GM20000 (cell line): ENCODE measurements around the gene MAG.

ENCODE experiments used
- DNase-seq: peaks from one replicate; pipeline ENCODE4 v3.0.0; 2012; ENCODE audit warnings: low spot score
- TF ChIP-seq, protein P1 (sequence below): IDR thresholded peaks from 2 replicates; pipeline ENCODE4 v1.5.1; 2012; ENCODE audit warnings: mild to moderate bottlenecking, control low read depth; ENCODE audit errors: extremely low read depth, missing control alignments

The MAG gene

DNA sequence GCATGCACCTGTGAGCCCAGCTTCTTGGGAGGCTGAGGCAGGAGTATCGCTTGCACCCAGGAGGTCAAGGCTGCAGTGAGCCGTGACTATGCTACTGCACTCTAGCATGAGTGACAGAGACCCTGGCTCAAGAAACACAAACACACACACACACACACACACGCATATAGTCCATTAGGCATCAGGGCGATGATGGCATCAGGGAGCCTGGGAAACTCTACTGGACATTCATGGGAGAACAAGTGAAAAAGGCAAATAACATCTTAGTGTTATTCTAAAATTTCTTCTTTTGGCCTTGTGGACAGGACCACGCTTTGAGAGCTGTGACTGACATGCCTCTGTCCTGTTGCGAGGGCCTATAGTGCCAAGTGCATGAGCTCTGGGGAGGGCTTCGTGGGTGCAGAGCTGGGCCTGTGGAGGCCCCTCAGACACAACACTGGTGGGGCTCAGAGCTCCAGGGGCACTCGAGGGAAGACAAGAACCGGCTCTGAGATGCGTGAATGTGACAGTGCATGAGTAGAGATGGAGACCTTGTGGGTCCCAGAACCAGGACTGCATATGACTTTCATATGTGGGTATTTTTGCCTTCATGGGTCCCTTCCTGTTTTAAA lies 31.2 kb upstream of the MAG start:
- peak; percentile 1 for DNase-seq
- TF ChIP-seq, protein P1, sequence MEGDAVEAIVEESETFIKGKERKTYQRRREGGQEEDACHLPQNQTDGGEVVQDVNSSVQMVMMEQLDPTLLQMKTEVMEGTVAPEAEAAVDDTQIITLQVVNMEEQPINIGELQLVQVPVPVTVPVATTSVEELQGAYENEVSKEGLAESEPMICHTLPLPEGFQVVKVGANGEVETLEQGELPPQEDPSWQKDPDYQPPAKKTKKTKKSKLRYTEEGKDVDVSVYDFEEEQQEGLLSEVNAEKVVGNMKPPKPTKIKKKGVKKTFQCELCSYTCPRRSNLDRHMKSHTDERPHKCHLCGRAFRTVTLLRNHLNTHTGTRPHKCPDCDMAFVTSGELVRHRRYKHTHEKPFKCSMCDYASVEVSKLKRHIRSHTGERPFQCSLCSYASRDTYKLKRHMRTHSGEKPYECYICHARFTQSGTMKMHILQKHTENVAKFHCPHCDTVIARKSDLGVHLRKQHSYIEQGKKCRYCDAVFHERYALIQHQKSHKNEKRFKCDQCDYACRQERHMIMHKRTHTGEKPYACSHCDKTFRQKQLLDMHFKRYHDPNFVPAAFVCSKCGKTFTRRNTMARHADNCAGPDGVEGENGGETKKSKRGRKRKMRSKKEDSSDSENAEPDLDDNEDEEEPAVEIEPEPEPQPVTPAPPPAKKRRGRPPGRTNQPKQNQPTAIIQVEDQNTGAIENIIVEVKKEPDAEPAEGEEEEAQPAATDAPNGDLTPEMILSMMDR = no peak

DNA sequence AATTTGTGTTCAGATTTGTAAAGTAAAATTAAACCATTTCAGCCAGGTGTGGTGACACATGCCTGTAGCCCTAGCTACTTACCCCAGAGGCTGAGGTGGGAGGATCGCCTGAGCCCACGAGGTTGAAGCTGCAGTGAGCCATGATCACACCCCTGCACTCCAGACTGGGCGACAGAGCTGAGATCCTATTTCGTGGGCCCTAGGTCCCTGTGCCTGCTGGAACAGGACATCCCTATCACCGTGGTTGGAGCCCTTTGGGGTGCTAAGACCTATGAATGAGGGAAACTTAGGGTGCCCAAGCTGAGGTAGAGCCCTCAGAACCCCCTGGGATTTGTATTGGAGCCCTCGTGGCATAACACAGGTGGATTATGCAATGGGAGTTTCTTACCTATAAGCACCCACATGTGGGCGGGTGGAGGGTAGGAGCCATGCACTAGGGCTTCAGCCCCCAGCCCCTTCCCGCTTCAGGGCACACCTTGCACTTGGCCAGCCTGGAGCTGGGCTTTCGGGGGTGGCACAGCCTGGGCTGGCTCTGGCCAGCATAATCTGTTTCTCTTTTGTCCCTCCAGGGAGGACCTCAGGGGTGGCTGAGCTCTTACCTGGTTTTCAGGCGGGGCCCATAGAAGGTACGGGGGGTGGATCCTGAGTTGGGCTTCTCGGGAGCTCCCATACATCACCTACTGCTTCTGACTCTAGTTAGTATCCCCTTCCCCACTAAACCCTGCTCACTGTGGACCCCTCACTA lies 30.4 kb upstream of the MAG start:
- peak; percentile 9 for DNase-seq
- TF ChIP-seq, protein P1 = no peak

DNA sequence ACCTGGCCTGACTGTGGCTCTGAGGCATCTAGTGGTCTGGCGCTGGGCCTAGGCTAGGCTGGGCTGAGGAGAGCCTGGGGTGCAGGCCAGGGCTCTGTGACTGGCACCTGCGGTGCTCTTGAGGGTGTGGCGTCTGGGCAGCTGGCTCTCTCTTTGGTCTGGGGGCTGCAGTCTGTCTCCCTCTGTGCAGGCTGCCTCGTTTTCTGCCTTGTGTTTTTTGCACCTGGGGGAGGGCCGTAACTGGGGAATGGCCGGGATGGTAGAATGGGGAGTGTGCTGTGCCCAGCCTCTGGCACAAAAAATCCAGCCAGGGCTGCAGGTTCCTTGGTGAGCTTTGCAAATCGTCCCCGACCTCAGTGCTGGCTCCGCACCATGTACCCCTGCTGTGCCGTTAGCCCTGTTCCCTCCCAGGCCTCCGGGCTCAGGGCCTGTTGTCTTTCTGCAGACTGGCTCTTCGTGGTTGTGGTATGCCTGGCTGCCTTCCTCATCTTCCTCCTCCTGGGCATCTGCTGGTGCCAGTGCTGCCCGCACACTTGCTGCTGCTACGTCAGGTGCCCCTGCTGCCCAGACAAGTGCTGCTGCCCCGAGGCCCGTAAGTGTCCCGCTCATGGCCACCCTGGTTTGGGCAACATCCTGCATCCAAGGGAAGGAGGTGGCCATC lies 29.7 kb upstream of the MAG start:
- TF ChIP-seq, protein P1 = no peak
- DNase-seq = no peak

DNA sequence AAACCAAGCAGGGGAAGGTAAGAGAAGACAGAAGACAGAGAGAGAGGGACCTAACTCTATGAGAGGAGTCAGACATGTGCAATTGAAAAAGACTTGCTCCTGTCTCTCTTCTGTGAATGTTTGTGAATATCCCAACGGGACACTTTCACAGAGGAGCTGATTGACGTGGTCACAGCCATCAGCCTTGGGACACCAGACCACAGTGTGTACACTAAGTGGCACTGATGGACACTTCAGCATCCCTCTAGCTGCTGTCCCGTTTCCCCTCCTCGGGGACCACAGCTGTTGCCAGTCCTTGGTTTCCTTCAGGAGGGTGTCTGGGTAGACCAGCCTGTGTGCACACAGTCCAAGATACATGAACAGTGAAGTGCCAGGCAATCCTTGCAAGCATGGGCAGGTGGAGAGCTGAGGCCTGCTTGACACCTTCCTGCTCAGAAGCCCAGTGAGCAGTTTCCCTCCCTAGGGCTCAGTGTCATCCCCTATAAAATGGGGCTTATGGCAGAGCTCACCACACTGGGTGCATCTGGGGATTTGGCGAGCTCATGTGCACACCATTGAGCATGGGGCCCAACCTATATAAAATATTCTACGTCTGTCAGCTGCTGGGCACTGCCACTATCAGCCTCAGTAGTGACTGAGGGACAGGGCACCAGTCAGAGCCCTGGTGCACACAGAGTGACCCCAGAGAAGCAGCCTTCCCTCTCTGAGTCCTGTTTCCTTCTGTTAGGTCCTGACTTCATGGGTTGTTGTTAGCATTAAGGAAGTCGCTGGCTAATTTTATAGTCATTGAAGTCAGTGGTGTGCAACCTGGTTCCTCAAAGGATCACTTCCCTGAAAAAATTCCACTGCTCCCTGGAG lies 27.5 kb upstream of the MAG start:
- TF ChIP-seq, protein P1 = no peak
- DNase-seq = no peak

DNA sequence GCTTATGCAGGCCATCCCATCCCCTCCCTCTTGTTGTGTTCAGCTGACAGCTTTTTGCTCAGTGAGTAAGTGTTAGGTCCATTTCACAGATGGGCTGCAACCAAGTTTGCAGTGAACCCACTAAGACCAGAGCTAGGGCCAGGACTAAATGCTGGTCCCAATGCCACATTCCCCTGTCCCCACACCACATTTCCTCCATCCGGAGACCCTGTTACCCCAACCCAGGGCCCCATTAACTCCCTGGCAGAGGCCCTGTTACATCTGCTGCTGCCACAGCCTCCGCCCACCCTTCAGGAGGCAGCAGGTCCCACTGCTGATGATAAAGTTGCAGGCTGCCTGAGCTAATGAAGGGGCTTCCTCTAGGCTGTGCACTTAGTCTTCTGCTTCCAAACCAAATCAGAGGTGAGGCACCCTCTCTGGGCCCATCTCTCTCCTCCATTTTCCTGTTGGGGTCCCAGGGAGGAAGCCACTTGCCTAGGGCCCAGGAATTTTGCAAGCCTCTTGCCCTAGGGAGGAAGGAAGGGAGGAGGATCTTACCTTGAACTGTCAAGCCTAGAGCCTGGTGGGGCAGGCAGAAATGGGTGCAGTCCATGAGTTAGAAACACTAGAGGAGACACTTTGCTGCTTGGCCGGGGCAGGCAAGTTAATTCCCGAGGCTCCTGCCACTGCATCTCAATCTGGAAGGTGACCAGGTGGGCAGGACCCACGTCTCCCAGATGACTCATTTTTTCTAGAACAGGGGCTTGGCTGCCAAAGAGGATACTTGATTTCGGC lies 26.6 kb upstream of the MAG start:
- DNase-seq = no peak
- TF ChIP-seq, protein P1 = no peak

- no peak for DNase-seq
These were observed 26.0 kb upstream of the MAG start for GRCh38 chr19:35265900-35266519.

More at GRCh38 chr19:35265900-35266519, 26.0 kb upstream of the MAG start:
- TF ChIP-seq, protein P1 = no peak
